ENCODE data around the gene TRIM47.

DNA sequence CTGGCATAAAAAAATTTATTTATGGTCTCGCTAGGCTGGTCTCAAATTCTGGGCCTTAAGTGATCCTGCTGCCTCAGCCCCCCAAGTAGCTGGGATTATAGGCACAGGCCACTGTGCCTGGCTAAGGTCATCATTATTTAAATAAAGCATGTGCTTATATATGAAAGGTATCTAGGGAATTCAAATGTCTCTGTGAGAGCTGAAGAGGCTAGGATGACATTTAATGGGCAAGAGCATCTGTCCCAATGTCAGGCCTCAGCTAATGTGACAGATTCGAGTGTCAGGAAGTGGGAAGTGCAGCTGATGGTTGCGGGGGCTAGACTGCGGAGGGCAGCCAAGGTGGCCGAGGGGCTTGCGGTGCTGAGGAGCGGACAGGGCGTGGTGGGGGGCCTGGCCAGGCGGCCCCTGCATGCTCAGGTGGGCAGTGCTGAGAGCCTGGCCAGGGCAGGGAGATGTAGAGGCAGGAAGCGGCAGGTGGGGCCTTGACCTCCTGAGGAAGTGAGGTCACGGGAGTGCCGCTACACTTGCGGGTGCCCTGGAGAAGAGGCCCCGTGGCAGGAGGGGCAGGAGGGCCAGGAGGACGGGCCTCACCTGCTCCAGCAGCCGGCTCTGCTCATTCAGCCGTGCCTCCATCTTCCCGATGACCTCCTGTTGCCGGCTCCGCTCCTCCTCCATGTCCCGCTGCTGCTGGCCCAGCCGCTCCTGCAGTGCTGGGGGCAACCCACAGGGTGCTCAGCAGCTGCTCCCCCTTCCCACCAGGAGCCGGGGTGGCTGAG, 38.9 kb upstream of the TRIM47 start:
- TF ChIP-seq, protein P1, sequence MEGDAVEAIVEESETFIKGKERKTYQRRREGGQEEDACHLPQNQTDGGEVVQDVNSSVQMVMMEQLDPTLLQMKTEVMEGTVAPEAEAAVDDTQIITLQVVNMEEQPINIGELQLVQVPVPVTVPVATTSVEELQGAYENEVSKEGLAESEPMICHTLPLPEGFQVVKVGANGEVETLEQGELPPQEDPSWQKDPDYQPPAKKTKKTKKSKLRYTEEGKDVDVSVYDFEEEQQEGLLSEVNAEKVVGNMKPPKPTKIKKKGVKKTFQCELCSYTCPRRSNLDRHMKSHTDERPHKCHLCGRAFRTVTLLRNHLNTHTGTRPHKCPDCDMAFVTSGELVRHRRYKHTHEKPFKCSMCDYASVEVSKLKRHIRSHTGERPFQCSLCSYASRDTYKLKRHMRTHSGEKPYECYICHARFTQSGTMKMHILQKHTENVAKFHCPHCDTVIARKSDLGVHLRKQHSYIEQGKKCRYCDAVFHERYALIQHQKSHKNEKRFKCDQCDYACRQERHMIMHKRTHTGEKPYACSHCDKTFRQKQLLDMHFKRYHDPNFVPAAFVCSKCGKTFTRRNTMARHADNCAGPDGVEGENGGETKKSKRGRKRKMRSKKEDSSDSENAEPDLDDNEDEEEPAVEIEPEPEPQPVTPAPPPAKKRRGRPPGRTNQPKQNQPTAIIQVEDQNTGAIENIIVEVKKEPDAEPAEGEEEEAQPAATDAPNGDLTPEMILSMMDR (IDR thresholded peaks at IDR 0.05), result no peak
- no peak for TF ChIP-seq POLR2A (IDR thresholded peaks at IDR 0.05)

All from uterus (tissue), 2 donors.